B cell (primary cell): ENCODE measurements around the gene ELMO1. TPM values are rescaled to one million over a fixed set of nuclear protein-coding genes. Genes with fewer than 3 reads are reported as not detected.

ENCODE experiments used
- ATAC-seq: fragments of 200-7000 bp; cut with Tn5 transposase; one replicate; pipeline ENCODE4 v1.10.0; 2021; ENCODE audit warnings: low read depth, mild to moderate bottlenecking, moderate number of reproducible peaks, moderate library complexity
- CTCF ChIA-PET: fragments of 350-600 bp; sonication (Branson Sonifier 250); formaldehyde crosslinking; loops from one replicate; lab custom pipeline; 2021; ENCODE audit warnings: antibody characterized with exemption, inconsistent platforms; lab: Charles Lee
- POLR2A ChIA-PET: fragments of 350-600 bp; sonication (Branson Sonifier 250); formaldehyde crosslinking; loops from one replicate; lab custom pipeline; 2021; ENCODE audit warnings: antibody characterized with exemption; lab: Charles Lee
- DNase-seq: peaks from one replicate; pipeline ENCODE4 v3.0.0; 2013
- H2AFZ ChIP-seq: 2 replicates; pipeline ENCODE4 v1.6.1; 2012; ENCODE audit warnings: mild to moderate bottlenecking, low read depth, low read length; ENCODE audit not compliant: insufficient read depth, poor library complexity, severe bottlenecking
- H3K27ac ChIP-seq, 2 donors: 1 replicate in 1 of 2; 2 replicates in 1 of 2; pipeline ENCODE4 v1.5.1; 2012 to 2013; ENCODE audit warnings: low read length in 2 of 2, mild to moderate bottlenecking in 2 of 2, moderate library complexity in 1 of 2
- H3K27me3 ChIP-seq, 4 experiments: fragments of 200-600 bp in 1 of 4; sonication (generic) in 1 of 4; replicated peaks in 1 of 4; 1 replicate in 2 of 4; 2 replicates in 2 of 4; pipeline versions ENCODE4 v1.6.1 to v1.7.0; 2013 to 2016; ENCODE audit warnings: low read length in 3 of 4, mild to moderate bottlenecking in 2 of 4, mixed read lengths in 1 of 4, moderate library complexity in 1 of 4; ENCODE audit not compliant: insufficient read depth in 4 of 4, control insufficient read depth in 3 of 4; ENCODE audit errors: control extremely low read depth in 1 of 4
- H3K36me3 ChIP-seq, 2 experiments: replicated peaks in 1 of 2; 1 replicate in 1 of 2; 2 replicates in 1 of 2; pipeline versions ENCODE4 v1.6.1 to v1.7.1; 2013; ENCODE audit warnings: low read length in 1 of 2; ENCODE audit not compliant: insufficient read depth in 2 of 2, control insufficient read depth in 1 of 2; ENCODE audit errors: control extremely low read depth in 1 of 2, extremely low read depth in 1 of 2
- H3K4me1 ChIP-seq, 2 donors: fragments of 200-600 bp in 1 of 2; sonication (generic) in 1 of 2; 1 replicate in 1 of 2; 2 replicates in 1 of 2; pipeline versions ENCODE4 v1.5.1 to v1.6.1; 2013 to 2017; ENCODE audit warnings: low read length in 2 of 2; ENCODE audit not compliant: control insufficient read depth in 2 of 2, insufficient read depth in 2 of 2
- H3K4me2 ChIP-seq: replicated peaks from 2 replicates; pipeline ENCODE3; 2012; ENCODE audit warnings: mild to moderate bottlenecking, low read depth, low read length; ENCODE audit not compliant: poor library complexity, severe bottlenecking
- H3K4me3 ChIP-seq, 5 experiments: fragments of 200-600 bp in 1 of 5; sonication (generic) in 1 of 5; 1 replicate in 3 of 5; 2 replicates in 2 of 5; pipeline versions ENCODE4 v1.5.1 to v1.7.0; 2011 to 2016; ENCODE audit warnings: low read length in 4 of 5, mild to moderate bottlenecking in 4 of 5, low read depth in 2 of 5, control low read depth in 1 of 5, moderate library complexity in 1 of 5; ENCODE audit not compliant: insufficient read depth in 1 of 5; ENCODE audit errors: control extremely low read depth in 1 of 5, extremely low read depth in 1 of 5
- H3K79me2 ChIP-seq: fragments of 200-600 bp; sonication (generic); one replicate; pipeline ENCODE4 v1.6.0; 2016; ENCODE audit warnings: low read length; ENCODE audit not compliant: control insufficient read depth, insufficient read depth
- H3K9ac ChIP-seq: fragments of 200-600 bp; sonication (generic); 2 replicates; pipeline ENCODE4 v1.6.1; 2017; ENCODE audit warnings: mild to moderate bottlenecking, low read length, moderate library complexity
- H3K9me3 ChIP-seq, 3 donors: one replicate each; pipeline versions ENCODE4 v1.6.1 to v1.7.1; 2013; ENCODE audit warnings: low read length in 2 of 3; ENCODE audit not compliant: control insufficient read depth in 2 of 3, insufficient read depth in 1 of 3; ENCODE audit errors: control extremely low read depth in 1 of 3
- H4K20me1 ChIP-seq: 2 replicates; pipeline ENCODE4 v1.6.0; 2012; ENCODE audit warnings: mild to moderate bottlenecking, low read length; ENCODE audit not compliant: insufficient read depth, control insufficient read depth, poor library complexity, severe bottlenecking
- H3K27ac Mint-ChIP-seq: one replicate; pipeline ENCODE4 v1.8.0; 2021; ENCODE audit warnings: mixed read lengths
- H3K27me3 Mint-ChIP-seq: one replicate; pipeline ENCODE4 v1.8.0; 2021; ENCODE audit warnings: mixed read lengths
- H3K4me1 Mint-ChIP-seq: one replicate; pipeline ENCODE4 v1.8.0; 2021; ENCODE audit warnings: mixed read lengths
- H3K4me3 Mint-ChIP-seq: one replicate; pipeline ENCODE4 v1.8.0; 2021; ENCODE audit warnings: mixed read lengths
- H3K9me3 Mint-ChIP-seq: one replicate; pipeline ENCODE4 v1.8.0; 2022; ENCODE audit warnings: mixed read lengths; ENCODE audit not compliant: insufficient read depth
- EZH2 ChIP-seq: IDR thresholded peaks from 2 replicates; pipeline ENCODE4 v1.6.1; 2012; ENCODE audit warnings: borderline replicate concordance, low read depth, mild to moderate bottlenecking, moderate library complexity, low read length; ENCODE audit not compliant: insufficient read depth, poor library complexity, severe bottlenecking
- WGBS: methylation state at CpG from one replicate; pipeline ENCODE4 v1.1.5; 2013; ENCODE audit warnings: missing lambda C conversion rate; ENCODE audit not compliant: insufficient coverage; 5-methylcytosine and 5-hydroxymethylcytosine counted together
- intact Hi-C: fragments of 100-400 bp; cut with micrococcal nuclease; formaldehyde crosslinking; loops from one replicate; pipeline ENCODE4 v1.10.0; 2022
- polyA plus RNA-seq: library from polyadenylated mRNA; depleted of rRNA; stranded (reverse); fragments of >200 nt; gene quantifications from 2 replicates; pipeline ENCODE4 v1.2.3, GENCODE V29; 2012
- total RNA-seq, 2 donors: library from RNA; stranded (reverse); fragments of 120-200 nt in 1 of 2; gene quantifications; 1 replicate in 1 of 2; 2 replicates in 1 of 2; pipeline versions ENCODE4 v1.2.3 to v1.2.4, GENCODE V29; 2013 to 2022
- TF ChIP-seq, protein P1 (sequence below): fragments of 200-600 bp; IDR thresholded peaks from one replicate; pipeline ENCODE4 v1.8.0; 2022; ENCODE audit warnings: antibody characterized with exemption, mild to moderate bottlenecking

Gene ELMO1
- total and polyA plus RNA-seq, 2 donors (not counting 1 experiment from before 2014, with no cell fraction given): 44.7 to 177 TPM

DNA sequence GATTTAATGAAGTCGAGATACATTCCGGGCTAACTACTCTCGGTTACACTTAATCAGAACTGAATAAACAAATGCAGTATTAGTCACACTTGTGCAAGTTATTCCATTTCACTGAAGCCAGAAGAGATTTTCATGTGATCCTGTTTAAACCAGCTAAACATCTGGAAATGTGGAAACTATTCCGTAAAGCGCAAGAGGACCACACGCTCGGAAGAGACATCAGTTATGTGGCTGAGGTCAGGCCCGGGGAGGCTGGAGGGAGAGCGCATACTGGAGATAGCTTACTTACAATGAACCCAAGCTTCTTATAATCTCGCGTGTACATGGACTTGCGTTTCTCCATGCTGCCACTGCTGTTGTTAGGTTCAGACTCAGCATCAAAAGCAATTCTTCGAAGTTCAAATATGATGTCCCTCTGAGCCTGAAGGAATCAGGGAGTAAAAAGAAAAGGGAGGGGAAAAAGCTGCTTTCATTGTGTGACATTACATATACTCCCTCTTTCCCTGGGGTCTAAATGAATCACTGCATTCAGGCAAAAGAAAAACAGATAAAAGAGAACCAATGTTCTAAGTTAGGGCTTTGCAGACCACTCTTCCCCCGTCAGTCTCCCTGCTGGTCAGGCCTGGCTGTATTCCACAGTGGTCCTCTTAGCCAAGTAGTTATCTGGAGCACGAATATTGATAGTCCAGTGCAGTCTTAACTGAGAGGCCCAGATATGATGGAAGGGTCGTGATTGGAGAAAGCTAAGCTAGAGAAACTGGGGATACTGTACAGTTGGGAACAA is 237.4 kb downstream of the ELMO1 start:
- Histone ChIP-seq H3K9ac (no peak overlapping the region), H3K27ac (no peak overlapping the region), H3K4me3 (no peak overlapping the region), H4K20me1 (no peaks in the 10 kb centered on the region), H3K4me2 (no peak overlapping the region), H3K79me2 (no peaks in the 10 kb centered on the region), H3K9me3 (no peaks in the 10 kb centered on the region), H3K36me3 (peaks cover 20 to 59% of the 10 kb centered on the region in 2 experiments), H3K4me1 (peaks cover 7 to 11% of the 10 kb centered on the region in 2 donors), H3K27me3 (no peaks in the 10 kb centered on the region), H2AFZ (no peak overlapping the region)
- ChIA-PET POLR2A (no interaction called here), CTCF (interaction anchor here (3.4 to 9.3 kb wide), 3 partner anchors 12 to 285 kb away, joined by 10 to 71 read pairs (median 63); no protein-coding TSS in a partner anchor)
- DNase-seq: no peak
- Mint-ChIP-seq H3K4me1 (peaks cover 12% of the 10 kb centered on the region), H3K27me3 (no peaks in the 10 kb centered on the region), H3K9me3 (no peaks in the 10 kb centered on the region), H3K27ac (no peak overlapping the region), H3K4me3 (no peak overlapping the region)
- ATAC-seq: no peak
- intact Hi-C loops: no loop called here
- no peak for TF ChIP-seq EZH2
- TF ChIP-seq, protein P1, sequence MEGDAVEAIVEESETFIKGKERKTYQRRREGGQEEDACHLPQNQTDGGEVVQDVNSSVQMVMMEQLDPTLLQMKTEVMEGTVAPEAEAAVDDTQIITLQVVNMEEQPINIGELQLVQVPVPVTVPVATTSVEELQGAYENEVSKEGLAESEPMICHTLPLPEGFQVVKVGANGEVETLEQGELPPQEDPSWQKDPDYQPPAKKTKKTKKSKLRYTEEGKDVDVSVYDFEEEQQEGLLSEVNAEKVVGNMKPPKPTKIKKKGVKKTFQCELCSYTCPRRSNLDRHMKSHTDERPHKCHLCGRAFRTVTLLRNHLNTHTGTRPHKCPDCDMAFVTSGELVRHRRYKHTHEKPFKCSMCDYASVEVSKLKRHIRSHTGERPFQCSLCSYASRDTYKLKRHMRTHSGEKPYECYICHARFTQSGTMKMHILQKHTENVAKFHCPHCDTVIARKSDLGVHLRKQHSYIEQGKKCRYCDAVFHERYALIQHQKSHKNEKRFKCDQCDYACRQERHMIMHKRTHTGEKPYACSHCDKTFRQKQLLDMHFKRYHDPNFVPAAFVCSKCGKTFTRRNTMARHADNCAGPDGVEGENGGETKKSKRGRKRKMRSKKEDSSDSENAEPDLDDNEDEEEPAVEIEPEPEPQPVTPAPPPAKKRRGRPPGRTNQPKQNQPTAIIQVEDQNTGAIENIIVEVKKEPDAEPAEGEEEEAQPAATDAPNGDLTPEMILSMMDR: no peak
- 98% methylated on average over 9 of the region's 16 CpGs for WGBS

DNA sequence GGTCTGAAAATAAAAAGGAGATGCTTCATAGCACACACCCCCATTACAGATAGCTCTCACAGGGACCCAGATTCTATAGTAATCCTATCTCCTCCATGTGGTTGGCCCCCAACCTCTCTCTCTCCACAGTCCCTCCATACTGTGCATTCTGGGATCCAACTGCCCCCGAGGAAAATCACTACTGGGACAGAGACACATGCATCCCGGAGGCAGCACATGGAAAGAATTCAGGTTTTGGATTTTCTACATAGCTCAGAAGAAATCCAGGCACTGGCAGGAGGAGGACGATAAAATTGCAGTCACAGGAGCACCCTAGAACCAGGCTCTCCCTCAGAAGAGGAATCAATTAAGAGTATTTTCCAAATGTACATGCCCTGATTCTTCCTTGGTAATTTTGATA is 239.5 kb downstream of the ELMO1 start:
- peaks cover 15% of the 10 kb centered on the region for H3K4me1 Mint-ChIP-seq
- peak overlapping the region; percentile 12 for H3K9ac ChIP-seq

More for the DNA sequence above, 239.5 kb downstream of the ELMO1 start:
- ChIA-PET POLR2A (interaction anchor here (0.7 kb wide), 1 partner anchor 151 kb away, joined by 3 read pairs; no protein-coding TSS in a partner anchor), CTCF (interaction anchor here (0.9 to 9.3 kb wide), 17 partner anchors 10 to 625 kb away, joined by 3 to 71 read pairs (median 4); partner anchors contain the start of gene ELMO1)
- H3K27ac Mint-ChIP-seq: no peak overlapping the region
- Histone ChIP-seq H3K4me2 (no peak overlapping the region), H4K20me1 (no peaks in the 10 kb centered on the region), H3K79me2 (no peaks in the 10 kb centered on the region), H3K9me3 (no peaks in the 10 kb centered on the region), H3K4me3 (no peak overlapping the region), H3K27me3 (no peaks in the 10 kb centered on the region), H3K27ac (peak overlapping the region in 1 of 2 donors; percentile 31), H2AFZ (no peak overlapping the region), H3K36me3 (peaks cover 19 to 64% of the 10 kb centered on the region in 2 experiments), H3K4me1 (peaks cover 7 to 11% of the 10 kb centered on the region in 2 donors)
- 100% methylated on average over 2 of the region's 3 CpGs for WGBS
- intact Hi-C loops: loop anchor here (2.0 kb wide), 1 partner anchor 240 kb away; the partner anchor contains the start of gene ELMO1
- H3K27me3 Mint-ChIP-seq: no peaks in the 10 kb centered on the region
- no peaks in the 10 kb centered on the region for H3K9me3 Mint-ChIP-seq
- no peak for DNase-seq
- no peak for ATAC-seq
- TF ChIP-seq EZH2: no peak
- TF ChIP-seq, protein P1: no peak
- H3K4me3 Mint-ChIP-seq: no peak overlapping the region
